Ovary (tissue), 9 donors: Measurements from ENCODE around the gene CCL19. TPM values are rescaled to one million over a fixed set of nuclear protein-coding genes. Genes with fewer than 3 reads are reported as not detected.

Experiments used
- DNase-seq, 5 donors: peaks; one replicate each; pipeline ENCODE4 v3.0.0-alpha.2; 2019 to 2020
- H3K27ac ChIP-seq, 2 donors: fragments of 200-600 bp; one replicate each; pipeline versions ENCODE4 v1.5.1 to v1.8.0; 2019 to 2022
- H3K27me3 ChIP-seq: fragments of 200-600 bp; one replicate; pipeline ENCODE4 v1.8.0; 2022
- H3K36me3 ChIP-seq: fragments of 200-600 bp; sonication (generic); one replicate; pipeline ENCODE4 v1.5.1; 2019
- H3K4me1 ChIP-seq: one replicate; pipeline ENCODE4 v1.8.1; 2013; ENCODE audit warnings: mild to moderate bottlenecking, moderate library complexity; ENCODE audit not compliant: insufficient read depth
- H3K4me3 ChIP-seq: fragments of 200-600 bp; sonication (generic); one replicate; pipeline ENCODE4 v1.5.1; 2017
- H3K9me3 ChIP-seq, 2 donors: fragments of 200-600 bp in 1 of 2; sonication (generic) in 1 of 2; one replicate each; pipeline versions ENCODE4 v1.5.1 to v1.8.1; 2013 to 2019; ENCODE audit warnings: mild to moderate bottlenecking in 1 of 2, moderate library complexity in 1 of 2
- EP300 ChIP-seq: sonication (generic); formaldehyde crosslinking; IDR thresholded peaks from one replicate; pipeline ENCODE4 v1.6.1; 2017; ENCODE audit warnings: antibody characterized with exemption
- POLR2A ChIP-seq: fragments of 450-650 bp; IDR thresholded peaks from one replicate; pipeline ENCODE4 v1.6.1; 2017; ENCODE audit warnings: antibody characterized with exemption, mild to moderate bottlenecking, moderate library complexity
- WGBS, 3 donors: extraction: QIAGEN DNeasy Blood & Tissue Kit in 1 of 3; methylation state at CpG; one replicate each; pipeline versions ENCODE4 v1.1.5 to v1.1.7; 2013 to 2017; 5-methylcytosine and 5-hydroxymethylcytosine counted together
- intact Hi-C, 4 donors: fragments of 100-400 bp; cut with DNase I; formaldehyde crosslinking; loops; one replicate each; pipeline versions ENCODE4 v1.11.0 to v1.15.1; 2022 to 2023
- polyA plus RNA-seq, 2 donors: library from polyadenylated mRNA; stranded (reverse); fragments of 200-250 nt in 1 of 2; fragments of 350-450 nt in 1 of 2; fragmentation: Illumina TruSeq in 1 of 2; extraction: RNeasy Lipid Tissue Mini Kit (QIAGEN cat#74804) in 1 of 2; gene quantifications; one replicate each; pipeline ENCODE4 v1.2.3, GENCODE V29; 2013 to 2014
- total RNA-seq, 7 donors: library from RNA; depleted of rRNA in 2 of 7; stranded (reverse); fragments of >200 nt in 2 of 7; fragmentation: NEBNext Ultra II Directional in 3 of 7; extraction: Animal tissue kit (Norgen Biotek cat#: 25700) in 3 of 7; gene quantifications; one replicate each; pipeline versions ENCODE4 v1.1.0 to v1.2.4, GENCODE V29; 2016 to 2023
- TF ChIP-seq, protein P1 (sequence below), 3 donors: fragments of 450-650 bp in 2 of 3; fragments of 200-600 bp in 1 of 3; IDR thresholded peaks; one replicate each; pipeline versions ENCODE4 v1.5.1 to v1.8.0; 2016 to 2022; ENCODE audit warnings: antibody characterized with exemption in 3 of 3, mild to moderate bottlenecking in 1 of 3
- donor health status: DM: no; HTN: no; CAD: no; lungs with moderate emphysema.
- donor health status: DM: no; HTN: no; CAD: no.
- donor health status: Bipolar disorder and iron deficiency.
- donor health status: DM: yes; HTN: yes; CAD: no.
- donor health status: DM: no; HTN: no; CAD: no.
- donor health status: DM: yes; HTN: yes; CAD: no.

The CCL19 gene
- total and polyA plus RNA-seq, 9 donors: 0.40 to 14.9 (median 7.7) TPM; not detected in 5

DNA sequence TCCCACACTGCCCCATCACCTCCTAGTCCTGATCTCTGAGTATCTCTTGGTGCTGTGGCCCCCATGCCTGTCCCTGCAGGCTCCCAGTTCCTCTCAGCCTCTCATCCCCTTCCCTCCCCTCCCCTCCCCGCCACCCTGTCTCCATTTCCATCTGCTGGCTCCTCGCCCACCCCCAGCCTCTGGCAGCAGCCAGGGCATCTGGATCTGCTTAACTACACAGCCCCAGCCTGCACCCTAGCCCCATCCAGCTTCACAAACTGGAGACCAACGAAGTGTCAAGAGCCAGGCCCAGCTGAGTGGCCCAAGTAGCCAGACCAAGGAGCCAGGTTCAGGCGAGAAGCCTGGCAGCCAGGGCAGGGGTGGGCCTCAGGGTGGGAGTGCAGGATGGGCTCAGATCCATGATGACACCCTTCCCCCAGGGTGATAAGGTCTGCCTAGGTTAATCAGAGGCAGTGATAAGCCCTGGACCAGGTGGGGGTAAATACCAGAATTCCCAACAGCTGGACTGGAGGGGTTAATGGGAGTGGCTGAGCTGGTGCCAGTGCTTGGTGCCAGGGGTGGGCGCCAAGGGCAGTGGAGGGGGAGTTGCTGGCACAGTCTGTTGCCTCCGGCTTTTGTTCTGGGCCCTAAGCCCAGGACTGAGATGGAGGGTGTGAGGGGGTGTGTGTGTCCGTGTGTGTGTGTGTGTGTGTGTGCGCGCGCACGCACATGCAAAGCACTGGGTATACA lies 36.6 kb downstream of the CCL19 start:
- WGBS, 3 donors: 9 to 10% (median 10%) methylated on average over 11 of the region's 11 CpGs
- H3K27ac ChIP-seq: peak overlapping the region; percentile 71 to 81
- intact Hi-C loops: no loop called here

DNA sequence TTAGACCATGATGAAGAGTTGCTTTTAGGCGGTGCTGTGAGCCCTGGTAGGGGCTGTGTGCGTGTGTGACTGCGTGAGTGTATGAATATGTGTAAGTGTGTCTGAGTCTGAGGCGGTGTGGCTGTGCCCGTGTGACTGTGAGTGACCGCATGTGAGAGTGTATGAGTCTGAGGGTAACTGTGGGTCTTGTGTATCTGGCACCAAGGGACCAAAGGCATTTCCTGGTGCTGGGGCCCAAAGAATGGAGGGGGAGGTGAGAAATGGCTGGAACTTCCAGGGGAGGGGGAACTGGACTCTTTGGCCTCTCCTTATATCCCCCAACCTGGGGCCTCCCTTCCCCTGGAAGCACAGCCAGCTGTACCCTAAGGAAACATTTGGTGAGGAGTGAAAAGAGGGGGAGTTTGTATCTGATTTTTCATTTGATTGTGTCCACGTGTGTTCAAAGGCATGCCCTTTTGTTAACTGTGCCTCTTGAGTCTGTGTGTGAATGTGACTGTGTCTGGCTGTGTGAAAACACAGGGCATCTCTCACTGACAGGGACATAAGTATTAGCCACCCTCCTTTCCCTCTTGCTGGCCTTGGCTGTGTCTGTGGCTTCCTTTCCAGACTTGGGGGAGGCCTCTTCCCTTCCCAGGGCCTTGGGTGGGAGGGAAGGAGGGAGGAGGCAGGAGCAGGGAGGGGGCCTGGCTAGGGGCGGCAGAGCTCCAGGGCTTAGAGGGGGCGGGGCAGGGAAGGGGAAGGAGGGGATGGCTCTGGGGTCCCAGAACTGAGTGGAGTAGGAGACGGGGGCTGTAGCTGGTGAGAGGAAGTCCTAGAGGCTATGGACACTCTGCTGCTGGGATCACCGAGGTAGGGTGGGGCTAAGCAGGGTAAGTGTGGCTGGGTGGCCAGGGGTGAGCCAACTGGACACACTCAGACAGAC lies 37.7 kb downstream of the CCL19 start:
- Histone ChIP-seq H3K4me3 (no peak overlapping the region), H3K36me3 (no peaks in the 10 kb centered on the region), H3K27me3 (no peaks in the 10 kb centered on the region), H3K9me3 (no peaks in the 10 kb centered on the region), H3K27ac (peak overlapping the region; percentile 71 to 81), H3K4me1 (peaks cover 38% of the 10 kb centered on the region)
- WGBS, 3 donors: 30 to 37% (median 31%) methylated on average over 11 of the region's 11 CpGs
- intact Hi-C loops: no loop called here
- peak; percentile 69 to 82 (median 78) for DNase-seq
- TF ChIP-seq POLR2A: no peak
- TF ChIP-seq EP300: no peak
- TF ChIP-seq, protein P1, sequence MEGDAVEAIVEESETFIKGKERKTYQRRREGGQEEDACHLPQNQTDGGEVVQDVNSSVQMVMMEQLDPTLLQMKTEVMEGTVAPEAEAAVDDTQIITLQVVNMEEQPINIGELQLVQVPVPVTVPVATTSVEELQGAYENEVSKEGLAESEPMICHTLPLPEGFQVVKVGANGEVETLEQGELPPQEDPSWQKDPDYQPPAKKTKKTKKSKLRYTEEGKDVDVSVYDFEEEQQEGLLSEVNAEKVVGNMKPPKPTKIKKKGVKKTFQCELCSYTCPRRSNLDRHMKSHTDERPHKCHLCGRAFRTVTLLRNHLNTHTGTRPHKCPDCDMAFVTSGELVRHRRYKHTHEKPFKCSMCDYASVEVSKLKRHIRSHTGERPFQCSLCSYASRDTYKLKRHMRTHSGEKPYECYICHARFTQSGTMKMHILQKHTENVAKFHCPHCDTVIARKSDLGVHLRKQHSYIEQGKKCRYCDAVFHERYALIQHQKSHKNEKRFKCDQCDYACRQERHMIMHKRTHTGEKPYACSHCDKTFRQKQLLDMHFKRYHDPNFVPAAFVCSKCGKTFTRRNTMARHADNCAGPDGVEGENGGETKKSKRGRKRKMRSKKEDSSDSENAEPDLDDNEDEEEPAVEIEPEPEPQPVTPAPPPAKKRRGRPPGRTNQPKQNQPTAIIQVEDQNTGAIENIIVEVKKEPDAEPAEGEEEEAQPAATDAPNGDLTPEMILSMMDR (IDR thresholded peaks at IDR 0.05): no peak

More for the DNA sequence above, 36.6 kb downstream of the CCL19 start:
- Histone ChIP-seq H3K4me3 (no peak overlapping the region), H3K4me1 (peaks cover 38% of the 10 kb centered on the region), H3K27me3 (no peaks in the 10 kb centered on the region), H3K36me3 (no peaks in the 10 kb centered on the region), H3K9me3 (no peaks in the 10 kb centered on the region)
- TF ChIP-seq POLR2A (no peak), EP300 (no peak)
- TF ChIP-seq, protein P1 (IDR thresholded peaks at IDR 0.05): no peak
- DNase-seq: peak; percentile 85 to 93 (median 91)

DNA sequence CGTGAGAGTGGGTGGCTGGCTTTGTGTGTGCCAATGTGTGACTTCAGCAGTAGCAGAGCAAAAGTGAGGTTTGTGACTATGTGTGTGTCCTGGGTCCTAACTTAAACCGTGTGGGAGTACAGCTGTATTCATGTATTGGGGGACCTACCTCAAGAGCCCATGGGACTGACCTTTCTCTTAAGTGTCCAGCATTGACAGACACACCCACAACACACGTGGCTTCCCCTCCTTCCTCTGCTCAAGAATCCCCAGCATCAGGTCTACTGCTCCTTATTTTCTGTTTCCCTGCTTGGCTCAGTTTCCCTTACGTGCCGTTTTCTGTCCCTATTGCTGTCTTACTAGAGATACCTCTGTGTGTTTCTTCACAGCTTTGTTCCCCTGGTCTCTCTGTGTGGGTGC lies 38.5 kb downstream of the CCL19 start:
- Histone ChIP-seq H3K4me3 (peak overlapping the region; percentile 36), H3K4me1 (peaks cover 40% of the 10 kb centered on the region), H3K27ac (peak overlapping the region; percentile 71 to 81), H3K36me3 (no peaks in the 10 kb centered on the region), H3K9me3 (no peaks in the 10 kb centered on the region), H3K27me3 (no peaks in the 10 kb centered on the region)
- TF ChIP-seq POLR2A: no peak
- no peak for TF ChIP-seq EP300
- TF ChIP-seq, protein P1 (IDR thresholded peaks at IDR 0.05): no peak
- DNase-seq: no peak
- intact Hi-C loops: no loop called here
- 15 to 22% (median 16%) methylated on average over 5 of the region's 5 CpGs for WGBS, 3 donors

DNA sequence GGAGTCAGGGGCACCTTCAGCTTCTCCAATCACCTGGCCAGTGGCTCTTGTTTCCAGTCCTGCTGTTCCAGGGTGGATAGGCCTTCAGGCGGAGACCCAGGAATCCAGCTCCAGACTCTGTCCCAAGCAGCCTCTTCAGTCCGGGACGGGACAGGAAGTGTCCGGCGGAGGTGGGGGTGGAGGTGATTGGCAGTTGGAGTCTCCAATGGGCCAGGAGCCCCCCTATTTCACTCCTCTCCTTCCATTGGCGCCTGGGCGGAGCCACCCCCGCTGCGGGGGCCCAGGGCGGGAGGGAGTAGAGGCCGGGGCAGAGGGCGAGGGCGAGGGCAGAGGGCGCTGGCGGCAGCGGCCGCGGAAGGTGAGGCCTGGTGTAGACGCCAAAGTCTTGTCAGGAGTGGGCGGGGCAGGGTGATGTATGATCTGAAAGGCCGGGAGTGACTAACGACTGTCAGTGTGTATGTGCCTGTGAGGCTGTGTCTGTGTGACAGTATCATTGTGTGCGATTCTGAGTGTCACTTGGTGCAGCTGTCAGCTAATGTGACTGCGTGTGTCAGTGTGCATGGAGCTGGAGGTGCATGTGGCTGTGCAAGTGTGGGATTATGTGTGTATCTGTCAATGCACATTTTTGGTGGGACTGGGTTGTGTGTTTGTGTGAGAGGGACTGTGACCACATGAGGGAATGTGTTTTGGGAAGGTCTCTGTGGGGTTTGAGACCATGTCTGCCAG lies 39.0 kb downstream of the CCL19 start, which contains the start of gene IL11RA:
Gene IL11RA (plus strand): TSS at position 310 of the 726 bp plus-strand sequence. CDS start 3,033 bp downstream, outside the sequence.
- H3K4me3 ChIP-seq: peak within 1 kb of the TSS; percentile 36
- no peaks in the 10 kb centered on the region for H3K9me3 ChIP-seq
- TF ChIP-seq POLR2A (peak; percentile 35), EP300 (no peak)
- TF ChIP-seq, protein P1 (IDR thresholded peaks at IDR 0.05): peak in 1 of 3 donors; percentile 6
- peak within 1 kb of the TSS; percentile 71 to 81 for H3K27ac ChIP-seq
- H3K4me1 ChIP-seq: peaks cover 46% of the 10 kb centered on the region
- 1 to 7% (median 3%) methylated on average over 23 to 24 of the region's 24 CpGs for WGBS, 3 donors
- DNase-seq: peak; percentile 90 to 94 (median 90)
- no peaks in the 10 kb centered on the region for H3K27me3 ChIP-seq
- intact Hi-C loops: no loop called here
- H3K36me3 ChIP-seq: no peaks in the 10 kb centered on the region
